ENCODE measurements around the gene FAIM2.

- TF ChIP-seq POLR2AphosphoS5 (IDR thresholded peaks at IDR 0.05; ENCODE audit: low read depth, low read length) = no peak
- TF ChIP-seq, protein P1, sequence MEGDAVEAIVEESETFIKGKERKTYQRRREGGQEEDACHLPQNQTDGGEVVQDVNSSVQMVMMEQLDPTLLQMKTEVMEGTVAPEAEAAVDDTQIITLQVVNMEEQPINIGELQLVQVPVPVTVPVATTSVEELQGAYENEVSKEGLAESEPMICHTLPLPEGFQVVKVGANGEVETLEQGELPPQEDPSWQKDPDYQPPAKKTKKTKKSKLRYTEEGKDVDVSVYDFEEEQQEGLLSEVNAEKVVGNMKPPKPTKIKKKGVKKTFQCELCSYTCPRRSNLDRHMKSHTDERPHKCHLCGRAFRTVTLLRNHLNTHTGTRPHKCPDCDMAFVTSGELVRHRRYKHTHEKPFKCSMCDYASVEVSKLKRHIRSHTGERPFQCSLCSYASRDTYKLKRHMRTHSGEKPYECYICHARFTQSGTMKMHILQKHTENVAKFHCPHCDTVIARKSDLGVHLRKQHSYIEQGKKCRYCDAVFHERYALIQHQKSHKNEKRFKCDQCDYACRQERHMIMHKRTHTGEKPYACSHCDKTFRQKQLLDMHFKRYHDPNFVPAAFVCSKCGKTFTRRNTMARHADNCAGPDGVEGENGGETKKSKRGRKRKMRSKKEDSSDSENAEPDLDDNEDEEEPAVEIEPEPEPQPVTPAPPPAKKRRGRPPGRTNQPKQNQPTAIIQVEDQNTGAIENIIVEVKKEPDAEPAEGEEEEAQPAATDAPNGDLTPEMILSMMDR (IDR thresholded peaks at IDR 0.05) = no peak
- TF ChIP-seq, protein P2, sequence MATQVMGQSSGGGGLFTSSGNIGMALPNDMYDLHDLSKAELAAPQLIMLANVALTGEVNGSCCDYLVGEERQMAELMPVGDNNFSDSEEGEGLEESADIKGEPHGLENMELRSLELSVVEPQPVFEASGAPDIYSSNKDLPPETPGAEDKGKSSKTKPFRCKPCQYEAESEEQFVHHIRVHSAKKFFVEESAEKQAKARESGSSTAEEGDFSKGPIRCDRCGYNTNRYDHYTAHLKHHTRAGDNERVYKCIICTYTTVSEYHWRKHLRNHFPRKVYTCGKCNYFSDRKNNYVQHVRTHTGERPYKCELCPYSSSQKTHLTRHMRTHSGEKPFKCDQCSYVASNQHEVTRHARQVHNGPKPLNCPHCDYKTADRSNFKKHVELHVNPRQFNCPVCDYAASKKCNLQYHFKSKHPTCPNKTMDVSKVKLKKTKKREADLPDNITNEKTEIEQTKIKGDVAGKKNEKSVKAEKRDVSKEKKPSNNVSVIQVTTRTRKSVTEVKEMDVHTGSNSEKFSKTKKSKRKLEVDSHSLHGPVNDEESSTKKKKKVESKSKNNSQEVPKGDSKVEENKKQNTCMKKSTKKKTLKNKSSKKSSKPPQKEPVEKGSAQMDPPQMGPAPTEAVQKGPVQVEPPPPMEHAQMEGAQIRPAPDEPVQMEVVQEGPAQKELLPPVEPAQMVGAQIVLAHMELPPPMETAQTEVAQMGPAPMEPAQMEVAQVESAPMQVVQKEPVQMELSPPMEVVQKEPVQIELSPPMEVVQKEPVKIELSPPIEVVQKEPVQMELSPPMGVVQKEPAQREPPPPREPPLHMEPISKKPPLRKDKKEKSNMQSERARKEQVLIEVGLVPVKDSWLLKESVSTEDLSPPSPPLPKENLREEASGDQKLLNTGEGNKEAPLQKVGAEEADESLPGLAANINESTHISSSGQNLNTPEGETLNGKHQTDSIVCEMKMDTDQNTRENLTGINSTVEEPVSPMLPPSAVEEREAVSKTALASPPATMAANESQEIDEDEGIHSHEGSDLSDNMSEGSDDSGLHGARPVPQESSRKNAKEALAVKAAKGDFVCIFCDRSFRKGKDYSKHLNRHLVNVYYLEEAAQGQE (IDR thresholded peaks at IDR 0.05; ENCODE audit: insufficient read depth in 1 of 2, low read depth in 2 of 2, low read length in 1 of 2) = no peak
- no peak for TF ChIP-seq TCF7L2 (IDR thresholded peaks at IDR 0.05; ENCODE audit: low read depth, low read length)
Measured at GRCh38 chr12:49903700-49904423, at the start of gene FAIM2.

All from Panc1 (cell line).